Type B pancreatic cell (in vitro differentiated cells): Measurements from ENCODE around the gene ZBTB46. TPM values are rescaled to one million over a fixed set of nuclear protein-coding genes. Genes with fewer than 3 reads are reported as not detected.
A peak's percentile ranks its signal among the peaks of the same experiment; 100 is the strongest.

Experiments used
- DNase-seq: peaks from one replicate; pipeline ENCODE4 v3.0.0; 2021; ENCODE audit warnings: mixed read lengths; ENCODE audit not compliant: unreplicated experiment; ENCODE audit errors: extremely low spot score
- H3K27ac Mint-ChIP-seq: 2 replicates; pipeline ENCODE4 v1.8.0; 2021; ENCODE audit warnings: mild to moderate bottlenecking, mixed read lengths
- H3K27me3 Mint-ChIP-seq: 2 replicates; pipeline ENCODE4 v1.8.0; 2021; ENCODE audit warnings: mixed read lengths
- H3K36me3 Mint-ChIP-seq: 2 replicates; pipeline ENCODE4 v1.8.0; 2021; ENCODE audit warnings: mixed read lengths
- H3K4me1 Mint-ChIP-seq: one replicate; pipeline ENCODE4 v1.8.0; 2021; ENCODE audit warnings: mixed read lengths; ENCODE audit not compliant: unreplicated experiment
- H3K4me3 Mint-ChIP-seq: 2 replicates; pipeline ENCODE4 v1.8.0; 2021; ENCODE audit warnings: mild to moderate bottlenecking, mixed read lengths
- H3K9me3 Mint-ChIP-seq: 2 replicates; pipeline ENCODE4 v1.8.0; 2021; ENCODE audit warnings: mixed read lengths
- CTCF ChIP-seq: fragments of 200-600 bp; sonication (generic); conservative IDR thresholded peaks from 2 replicates; pipeline ENCODE4 v1.5.0; 2021; ENCODE audit warnings: antibody characterized with exemption, mild to moderate bottlenecking
- total RNA-seq: library from RNA; stranded (reverse); gene quantifications from 2 replicates; pipeline ENCODE4 v1.2.1, GENCODE V29; 2021; ENCODE audit warnings: low replicate concordance

The ZBTB46 gene
- total RNA-seq, 1 donor from 2014 or later: 13.6 TPM

GRCh38 chr20:63706027-63706695 is 124.9 kb downstream of the ZBTB46 start:
- peaks cover 13% of the 10 kb centered on the region for H3K36me3 Mint-ChIP-seq
- peak overlapping the region; percentile 88 for H3K4me3 Mint-ChIP-seq
- H3K27ac Mint-ChIP-seq: peak overlapping the region; percentile 82
- no peaks in the 10 kb centered on the region for H3K27me3 Mint-ChIP-seq
- DNase-seq: no peak
- no peaks in the 10 kb centered on the region for H3K9me3 Mint-ChIP-seq
- H3K4me1 Mint-ChIP-seq: peaks cover 19% of the 10 kb centered on the region
- TF ChIP-seq CTCF: no peak

- peaks cover 14% of the 10 kb centered on the region for H3K4me1 Mint-ChIP-seq
- peaks cover 6% of the 10 kb centered on the region for H3K36me3 Mint-ChIP-seq
- no peaks in the 10 kb centered on the region for H3K9me3 Mint-ChIP-seq
- no peak overlapping the region for H3K27ac Mint-ChIP-seq
- H3K4me3 Mint-ChIP-seq: peak overlapping the region; percentile 67
- no peaks in the 10 kb centered on the region for H3K27me3 Mint-ChIP-seq
- no peak for DNase-seq
- no peak for TF ChIP-seq CTCF
These were observed 125.6 kb downstream of the ZBTB46 start for GRCh38 chr20:63705232-63706026.

GRCh38 chr20:63704749-63705117 is 126.3 kb downstream of the ZBTB46 start:
- DNase-seq: no peak
- Mint-ChIP-seq H3K4me3 (peak overlapping the region; percentile 67), H3K27ac (no peak overlapping the region), H3K9me3 (no peaks in the 10 kb centered on the region), H3K36me3 (peaks cover 4% of the 10 kb centered on the region), H3K27me3 (no peaks in the 10 kb centered on the region), H3K4me1 (peaks cover 12% of the 10 kb centered on the region)
- no peak for TF ChIP-seq CTCF

GRCh38 chr20:63703976-63704748 is 126.9 kb downstream of the ZBTB46 start:
- Mint-ChIP-seq H3K9me3 (no peaks in the 10 kb centered on the region), H3K27me3 (no peaks in the 10 kb centered on the region), H3K36me3 (peaks cover 4% of the 10 kb centered on the region), H3K4me3 (no peak overlapping the region), H3K4me1 (peaks cover 12% of the 10 kb centered on the region), H3K27ac (no peak overlapping the region)
- DNase-seq: no peak
- TF ChIP-seq CTCF: no peak

GRCh38 chr20:63703471-63703975 is 127.5 kb downstream of the ZBTB46 start:
- Mint-ChIP-seq H3K27me3 (no peaks in the 10 kb centered on the region), H3K27ac (no peak overlapping the region), H3K36me3 (peaks cover 4% of the 10 kb centered on the region), H3K4me1 (peaks cover 8% of the 10 kb centered on the region), H3K4me3 (no peak overlapping the region), H3K9me3 (no peaks in the 10 kb centered on the region)
- peak; percentile 66 for DNase-seq
- no peak for TF ChIP-seq CTCF
